Duodenal mucosa (tissue), 2 donors: Measurements from ENCODE around the gene MEFV.
"Not testable (repeated sequence)": the region's sequence is repeated elsewhere in the genome, so short reads cannot be mapped to it uniquely, and the experiment has no call there.

Source experiments
- H3K27ac ChIP-seq: one replicate; pipeline ENCODE4 v1.7.0; 2013; ENCODE audit warnings: low read depth, low read length
- H3K27me3 ChIP-seq, 2 donors: one replicate each; pipeline ENCODE4 v1.7.0; 2013; ENCODE audit warnings: low read length in 2 of 2, control low read depth in 1 of 2; ENCODE audit not compliant: insufficient read depth in 2 of 2, control insufficient read depth in 1 of 2
- H3K36me3 ChIP-seq, 2 donors: one replicate each; pipeline ENCODE4 v1.7.0; 2013; ENCODE audit warnings: low read length in 2 of 2, control low read depth in 1 of 2; ENCODE audit not compliant: insufficient read depth in 2 of 2, control insufficient read depth in 1 of 2
- H3K4me1 ChIP-seq, 2 donors: one replicate each; pipeline ENCODE4 v1.7.0; 2013; ENCODE audit warnings: low read length in 2 of 2, control low read depth in 1 of 2; ENCODE audit not compliant: insufficient read depth in 2 of 2, control insufficient read depth in 1 of 2
- H3K4me3 ChIP-seq, 2 donors: one replicate each; pipeline ENCODE4 v1.7.0; 2013; ENCODE audit warnings: low read length in 2 of 2, low read depth in 1 of 2
- H3K9ac ChIP-seq, 2 donors: one replicate each; pipeline ENCODE4 v1.7.0; 2013; ENCODE audit warnings: low read length in 2 of 2, low read depth in 1 of 2
- H3K9me3 ChIP-seq, 2 donors: one replicate each; pipeline ENCODE4 v1.7.0; 2013; ENCODE audit warnings: low read length in 2 of 2, control low read depth in 1 of 2; ENCODE audit not compliant: control insufficient read depth in 1 of 2

Gene MEFV

DNA sequence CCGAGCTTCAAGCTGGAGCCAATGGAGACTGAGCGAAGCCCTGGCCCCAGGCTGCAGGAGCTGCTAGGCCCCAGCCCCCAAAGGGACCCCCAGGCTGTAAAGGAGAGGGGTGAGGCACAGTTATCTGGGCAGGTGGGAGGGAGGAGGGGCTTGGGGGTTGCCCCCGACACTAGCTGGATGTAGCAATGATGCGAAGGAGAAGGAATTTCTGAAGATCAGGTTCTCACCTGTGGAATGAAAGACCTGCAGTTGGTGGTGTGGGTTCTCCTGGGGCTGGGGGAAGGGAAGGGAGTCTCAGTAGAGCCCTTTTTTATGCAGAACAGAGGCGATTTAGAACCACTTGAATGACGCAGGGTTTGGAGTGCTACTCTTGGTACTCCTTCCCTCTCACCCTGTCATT is 28.7 kb upstream of the MEFV start:
- peaks cover 27 to 44% of the 10 kb centered on the region in 2 donors for H3K9me3 ChIP-seq
- no peaks in the 10 kb centered on the region for H3K27me3 ChIP-seq
- H3K9ac ChIP-seq: no peak overlapping the region
- H3K4me3 ChIP-seq: peak overlapping the region; percentile 93 to 99
- H3K27ac ChIP-seq: no peak overlapping the region
- H3K4me1 ChIP-seq: peaks cover 15 to 22% of the 10 kb centered on the region in 2 donors
- peaks cover 38 to 47% of the 10 kb centered on the region in 2 donors for H3K36me3 ChIP-seq

DNA sequence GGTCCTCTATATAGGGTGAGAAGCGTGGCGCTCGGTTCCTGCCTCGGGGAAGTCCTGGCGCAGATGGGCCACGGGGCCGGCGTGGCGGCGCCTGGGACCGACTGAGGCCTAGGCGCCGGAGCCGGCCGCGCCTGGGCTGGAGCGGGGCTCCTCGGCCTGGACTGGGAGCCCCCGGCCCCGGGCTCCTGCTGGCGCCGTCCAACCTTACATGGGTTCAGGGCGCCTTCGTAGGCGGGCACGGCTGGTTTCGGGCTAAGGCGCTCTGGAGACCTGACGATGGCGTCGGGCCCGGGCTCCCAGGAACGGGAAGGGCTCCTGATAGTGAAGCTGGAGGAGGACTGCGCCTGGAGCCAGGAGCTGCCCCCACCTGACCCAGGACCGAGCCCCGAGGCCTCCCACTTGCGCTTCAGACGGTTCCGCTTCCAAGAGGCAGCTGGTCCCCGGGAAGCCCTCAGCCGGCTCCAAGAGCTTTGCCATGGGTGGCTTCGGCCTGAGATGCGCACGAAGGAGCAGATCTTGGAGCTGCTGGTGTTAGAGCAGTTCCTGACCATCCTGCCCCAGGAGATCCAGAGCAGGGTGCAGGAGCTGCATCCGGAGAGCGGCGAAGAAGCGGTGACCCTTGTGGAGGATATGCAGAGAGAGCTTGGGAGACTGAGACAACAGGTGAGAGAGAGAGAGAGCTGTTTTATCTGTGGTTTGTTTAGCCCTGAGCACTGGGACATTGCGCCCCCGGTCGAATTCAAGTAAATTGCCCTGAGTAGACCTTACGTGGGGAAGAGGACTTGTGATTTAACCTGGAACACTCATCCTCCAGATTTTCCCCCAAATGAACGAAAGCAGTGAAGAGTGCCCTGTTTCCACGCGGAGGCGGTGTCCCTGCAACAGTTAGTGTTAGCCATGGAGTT is 27.4 kb upstream of the MEFV start:
- Histone ChIP-seq H3K36me3 (peaks cover 25 to 34% of the 10 kb centered on the region in 2 donors), H3K9ac (peak overlapping the region; percentile 90 to 94), H3K9me3 (peaks cover 14 to 31% of the 10 kb centered on the region in 2 donors), H3K27ac (peak overlapping the region; percentile 100), H3K4me3 (peak overlapping the region; percentile 93 to 99), H3K27me3 (no peaks in the 10 kb centered on the region), H3K4me1 (peaks cover 15 to 22% of the 10 kb centered on the region in 2 donors)

DNA sequence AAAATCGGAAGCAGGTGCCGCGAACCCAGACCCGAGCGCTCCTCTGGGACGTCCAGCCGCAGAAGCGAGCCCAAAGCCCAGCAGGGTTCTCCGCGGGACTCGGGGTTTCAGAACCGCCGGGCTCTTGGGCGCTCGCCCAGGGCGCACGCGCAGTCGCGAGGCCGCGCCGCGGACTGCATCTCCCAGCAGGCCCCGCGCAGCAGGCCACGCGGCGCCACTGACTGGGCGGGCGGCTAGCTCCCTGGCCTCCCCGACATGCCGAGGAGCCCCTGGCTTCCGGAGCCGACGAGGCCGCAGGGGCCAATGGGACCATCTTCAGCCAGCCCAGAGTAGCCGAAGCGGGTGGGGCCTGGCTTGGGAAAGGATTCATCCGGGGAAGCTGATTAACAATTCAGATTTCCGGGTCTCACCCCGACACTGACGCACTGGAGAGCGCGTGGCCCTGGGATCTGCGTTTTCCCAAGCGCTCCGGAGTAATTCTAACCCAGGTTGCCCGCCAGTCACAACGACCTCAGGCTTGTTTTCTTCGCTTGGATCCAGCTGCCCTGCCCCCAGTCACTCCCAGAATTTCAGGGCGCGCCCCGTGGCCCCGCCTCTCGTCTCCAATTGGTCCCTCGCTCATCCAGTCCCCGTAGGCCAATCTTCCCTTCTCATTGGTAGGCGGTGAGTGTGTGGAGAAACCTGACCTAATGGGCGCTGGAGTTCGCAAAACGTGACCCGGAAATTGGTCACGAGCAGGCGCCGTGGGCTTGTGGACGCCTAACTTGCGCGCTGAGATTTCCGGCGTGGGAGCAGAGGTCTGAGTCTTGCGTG is 26.5 kb upstream of the MEFV start, which contains the start of gene ZNF263:
Gene ZNF263 (plus strand): TSS at position 762 of the 813 bp plus-strand sequence. CDS start 328 bp downstream, outside the sequence.
- Histone ChIP-seq H3K27ac (peak within 1 kb of the TSS; percentile 100), H3K4me1 (peaks cover 15 to 22% of the 10 kb centered on the region in 2 donors), H3K36me3 (peaks cover 19 to 26% of the 10 kb centered on the region in 2 donors), H3K27me3 (no peaks in the 10 kb centered on the region), H3K9me3 (peaks cover 8 to 23% of the 10 kb centered on the region in 2 donors), H3K9ac (peak within 1 kb of the TSS; percentile 90 to 94), H3K4me3 (peak within 1 kb of the TSS; percentile 93 to 99)

DNA sequence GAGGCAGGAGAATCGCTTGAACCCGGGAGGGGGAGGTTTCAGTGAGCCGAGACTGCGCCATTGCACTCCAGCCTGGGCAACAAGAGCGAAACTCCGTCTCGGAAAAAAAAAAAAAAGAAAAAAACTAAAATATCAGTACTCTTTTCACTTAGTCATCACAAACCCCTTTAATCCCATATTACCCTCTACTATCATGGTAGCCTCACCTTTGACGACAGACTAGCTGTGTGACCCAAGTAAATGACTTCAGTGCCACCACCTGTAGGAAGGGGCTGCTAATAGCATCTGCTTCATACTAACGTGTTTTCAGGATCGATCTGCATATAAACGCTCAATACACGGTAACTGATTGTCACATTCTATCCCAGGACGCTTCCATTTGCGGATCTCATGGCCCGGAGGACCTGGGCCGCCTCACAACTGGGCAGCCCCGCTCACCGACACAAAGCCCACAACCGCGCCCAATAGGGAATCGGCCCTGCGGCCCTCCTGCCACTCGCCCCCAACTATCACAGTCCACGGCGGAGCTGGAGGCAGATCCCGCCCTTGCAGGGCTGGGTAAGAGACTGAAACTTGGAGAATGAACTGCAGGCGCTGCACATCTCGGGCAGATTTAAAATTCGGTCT is 25.8 kb upstream of the MEFV start:
- peak overlapping the region; percentile 93 to 99 for H3K4me3 ChIP-seq
- no peaks in the 10 kb centered on the region for H3K27me3 ChIP-seq
- peaks cover 8 to 20% of the 10 kb centered on the region in 2 donors for H3K9me3 ChIP-seq
- peaks cover 15 to 22% of the 10 kb centered on the region in 2 donors for H3K4me1 ChIP-seq
- peak overlapping the region; percentile 90 to 94 for H3K9ac ChIP-seq
- peaks cover 19 to 22% of the 10 kb centered on the region in 2 donors for H3K36me3 ChIP-seq
- peak overlapping the region; percentile 100 for H3K27ac ChIP-seq

DNA sequence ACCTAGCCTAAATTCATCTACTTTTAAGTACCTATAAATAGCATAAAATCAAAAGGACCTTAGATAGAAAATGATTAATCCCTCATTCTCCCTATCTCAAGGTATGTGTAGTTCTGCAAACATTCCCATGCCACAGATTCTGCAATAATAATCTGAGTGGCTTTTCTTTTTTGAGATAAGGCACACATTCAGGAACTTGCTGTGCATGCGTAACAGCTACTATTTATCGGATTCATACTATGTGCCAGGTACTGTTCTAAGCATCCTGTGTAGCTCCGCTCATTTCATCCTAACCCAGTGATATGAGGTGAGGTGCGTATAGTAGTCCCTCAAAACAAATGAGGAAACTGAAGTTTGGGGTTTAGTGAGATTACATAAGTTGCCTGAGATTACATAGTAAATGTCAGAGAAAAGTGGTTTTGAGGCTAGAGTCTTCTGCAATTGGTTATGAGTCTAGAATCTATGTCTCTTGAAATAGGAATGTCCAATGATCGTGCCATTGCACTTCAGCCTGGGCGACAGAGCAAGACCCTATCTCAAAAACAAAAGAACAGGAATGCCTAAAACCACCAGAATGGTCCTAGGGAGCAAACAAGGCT is 24.9 kb upstream of the MEFV start:
- no peak overlapping the region for H3K9ac ChIP-seq
- H3K27me3 ChIP-seq: no peaks in the 10 kb centered on the region
- peaks cover 7 to 13% of the 10 kb centered on the region in 2 donors for H3K9me3 ChIP-seq
- H3K27ac ChIP-seq: no peak overlapping the region
- no peak overlapping the region for H3K4me3 ChIP-seq
- H3K4me1 ChIP-seq: peaks cover 15 to 22% of the 10 kb centered on the region in 2 donors
- H3K36me3 ChIP-seq: peaks cover 11 to 14% of the 10 kb centered on the region in 2 donors

DNA sequence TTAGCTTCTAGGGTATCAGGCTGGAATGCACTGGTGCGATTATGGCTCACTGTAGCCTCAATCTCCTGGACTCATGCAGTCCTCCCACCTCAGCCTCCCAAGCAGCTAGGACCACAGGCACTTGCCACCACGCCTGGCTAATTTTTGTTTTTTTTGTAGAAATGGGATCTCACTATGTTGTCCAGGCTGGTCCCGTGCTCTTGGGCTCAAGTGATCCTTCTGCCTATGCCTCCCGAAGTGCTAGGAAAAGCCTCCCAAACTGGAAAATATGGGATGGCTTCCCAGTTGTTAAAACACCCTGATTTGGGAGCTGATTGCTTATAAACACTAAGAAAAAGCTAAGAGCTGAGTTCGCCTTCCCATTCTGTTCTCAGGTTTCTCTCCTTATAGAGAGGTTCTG is 20.2 kb upstream of the MEFV start:
- Histone ChIP-seq H3K36me3 (no peaks in the 10 kb centered on the region), H3K27ac (no peak overlapping the region), H3K4me1 (no peaks in the 10 kb centered on the region), H3K9ac (no peak overlapping the region), H3K9me3 (no peaks in the 10 kb centered on the region), H3K27me3 (no peaks in the 10 kb centered on the region), H3K4me3 (no peak overlapping the region)

DNA sequence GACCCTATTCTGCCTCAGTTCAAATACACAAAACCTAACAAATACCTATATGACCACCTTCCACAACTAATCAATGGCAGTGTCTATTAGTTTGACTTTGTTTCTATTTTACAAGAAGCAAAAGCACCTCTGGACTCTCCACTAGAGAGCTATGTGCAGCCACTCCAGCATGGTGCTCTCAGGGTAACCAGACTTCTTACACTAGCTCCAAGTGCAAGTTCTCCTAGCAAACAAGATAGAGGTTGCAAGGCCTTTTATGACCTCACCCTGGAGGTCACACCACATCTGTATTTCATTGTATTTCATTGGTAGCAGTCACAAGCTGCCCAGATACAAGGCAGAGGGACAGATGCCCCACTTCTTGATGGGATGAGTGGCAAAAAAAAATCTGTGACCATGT is 18.5 kb upstream of the MEFV start:
- Histone ChIP-seq H3K27me3 (no peaks in the 10 kb centered on the region), H3K9me3 (no peaks in the 10 kb centered on the region), H3K27ac (no peak overlapping the region), H3K4me1 (no peaks in the 10 kb centered on the region), H3K9ac (no peak overlapping the region), H3K36me3 (no peaks in the 10 kb centered on the region), H3K4me3 (no peak overlapping the region)

DNA sequence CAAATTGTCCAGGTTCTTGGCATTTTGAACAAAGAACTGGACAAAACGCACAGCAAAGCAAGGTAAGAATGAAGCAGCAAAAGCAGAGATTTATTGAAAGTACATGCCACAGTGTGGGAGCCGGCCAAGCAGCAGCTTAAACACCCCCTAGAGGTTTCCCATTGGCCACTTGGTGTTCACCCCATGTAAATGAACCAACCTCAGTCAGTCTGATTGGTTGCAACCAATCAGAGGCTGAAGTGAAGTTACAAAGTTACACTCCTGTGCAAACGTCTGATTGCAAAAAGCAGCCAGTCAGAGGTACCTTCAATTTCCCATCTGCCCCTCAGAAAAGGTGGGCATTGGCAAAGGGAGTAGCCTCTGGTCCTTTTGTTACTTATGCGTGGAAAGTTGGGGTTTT is 18.1 kb upstream of the MEFV start:
- Histone ChIP-seq H3K4me1 (no peaks in the 10 kb centered on the region), H3K4me3 (no peak overlapping the region), H3K27me3 (no peaks in the 10 kb centered on the region), H3K27ac (no peak overlapping the region), H3K36me3 (no peaks in the 10 kb centered on the region), H3K9me3 (no peaks in the 10 kb centered on the region), H3K9ac (no peak overlapping the region)

DNA sequence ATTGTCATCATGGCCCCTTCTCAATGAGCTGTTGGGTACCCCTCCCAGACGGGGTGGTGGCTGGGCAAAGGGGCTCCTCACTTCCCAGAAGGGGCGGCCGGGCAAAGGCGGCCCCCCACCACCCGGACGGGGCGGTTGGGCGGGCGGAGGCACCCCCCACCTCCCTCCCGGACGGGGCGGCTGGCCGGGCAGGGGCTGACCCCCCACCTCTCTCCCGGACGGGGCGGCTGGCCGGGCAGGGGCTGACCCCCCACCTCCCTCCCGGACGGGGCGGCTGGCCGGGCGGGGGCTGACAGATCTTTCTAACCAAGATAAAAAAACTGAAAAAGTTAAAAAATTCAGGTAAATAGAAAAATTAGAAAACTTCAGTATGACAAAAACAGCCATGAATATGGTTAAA is 14.8 kb upstream of the MEFV start:
- not testable (repeated sequence) for H3K4me1 ChIP-seq, H3K36me3 ChIP-seq, H3K9ac ChIP-seq, H3K9me3 ChIP-seq, H3K27ac ChIP-seq, H3K27me3 ChIP-seq, H3K4me3 ChIP-seq
